RWPE1 (cell line): Measurements from ENCODE around the gene KLF3.

Experiments
- CTCF ChIA-PET: fragments of 350-600 bp; sonication (Branson Sonifier 250); formaldehyde crosslinking; extraction: SDS; loops from one replicate; lab custom pipeline; 2021; lab: Yijun Ruan, JAX
- POLR2A ChIA-PET: fragments of 400-600 bp; formaldehyde crosslinking; extraction: SDS; loops from one replicate; lab custom pipeline; 2020; ENCODE audit warnings: antibody characterized with exemption; ENCODE audit not compliant: low non-redundant PET; lab: Yijun Ruan, JAX
- DNase-seq: peaks from one replicate; pipeline ENCODE4 v3.0.0; 2012; ENCODE audit warnings: low spot score
- H3K27ac ChIP-seq: fragments of 450-650 bp; 2 replicates; pipeline ENCODE4 v1.5.1; 2017
- CTCF ChIP-seq: fragments of 450-650 bp; conservative IDR thresholded peaks from 2 replicates; pipeline ENCODE4 v1.5.1; 2017; ENCODE audit warnings: low read depth, mild to moderate bottlenecking

KLF3 gene

GRCh38 chr4:38663801-38664705 lies at the start of gene KLF3:
TSS of gene KLF3 (plus strand) at chr4:38664199. CDS start at chr4:38680626, 16,427 bp downstream.
- ChIA-PET CTCF (no interaction called here), POLR2A (no interaction called here)
- TF ChIP-seq CTCF, result no peak
- DNase-seq, result peak; percentile 84
- peak within 1 kb of the TSS; percentile 98 for H3K27ac ChIP-seq

GRCh38 chr4:38614231-38614630 lies 49.8 kb upstream of the KLF3 start:
- no peak overlapping the region for H3K27ac ChIP-seq

GRCh38 chr4:38615847-38616246 lies 48.2 kb upstream of the KLF3 start:
- peak overlapping the region; percentile 53 for H3K27ac ChIP-seq
- no peak for DNase-seq
- ChIA-PET CTCF (no interaction called here), POLR2A (no interaction called here)
- no peak for TF ChIP-seq CTCF

More at GRCh38 chr4:38614231-38614630, 49.8 kb upstream of the KLF3 start:
- no peak for TF ChIP-seq CTCF
- CTCF ChIA-PET, result no interaction called here
- POLR2A ChIA-PET, result no interaction called here
- DNase-seq, result no peak

- ChIA-PET CTCF (no interaction called here), POLR2A (no interaction called here)
- no peak for TF ChIP-seq CTCF
- DNase-seq, result no peak
- no peak overlapping the region for H3K27ac ChIP-seq
Observed at GRCh38 chr4:38618505-38618904, 45.5 kb upstream of the KLF3 start.

GRCh38 chr4:38619316-38619715 lies 44.7 kb upstream of the KLF3 start:
- ChIA-PET CTCF (no interaction called here), POLR2A (interaction anchor here (0.6 kb wide), 1 partner anchor 43 kb away, joined by 3 read pairs; no protein-coding TSS in a partner anchor)
- no peak overlapping the region for H3K27ac ChIP-seq
- no peak for DNase-seq
- TF ChIP-seq CTCF, result no peak

GRCh38 chr4:38620065-38620464 lies 43.9 kb upstream of the KLF3 start:
- ChIA-PET CTCF (interaction anchor here (0.5 kb wide), 1 partner anchor 31 kb away, joined by 7 read pairs; no protein-coding TSS in a partner anchor), POLR2A (no interaction called here)

More at GRCh38 chr4:38620065-38620464, 43.9 kb upstream of the KLF3 start:
- DNase-seq, result no peak
- H3K27ac ChIP-seq, result no peak overlapping the region
- no peak for TF ChIP-seq CTCF
